Activated T-cell treated with anti-CD3 and anti-CD28 coated beads for 24 hours (primary cell): Measurements from ENCODE around the gene LRRTM4.
"Not testable (repeated sequence)": the region's sequence is repeated elsewhere in the genome, so short reads cannot be mapped to it uniquely, and the experiment has no call there.

Experiments
- DNase-seq: peaks from one replicate; pipeline ENCODE4 v3.0.0-alpha.2; 2020; ENCODE audit warnings: low read depth

Gene LRRTM4

GRCh38 chr2:76861708-76862107 lies 660.5 kb downstream of the LRRTM4 start:
- no peak for DNase-seq

DNA sequence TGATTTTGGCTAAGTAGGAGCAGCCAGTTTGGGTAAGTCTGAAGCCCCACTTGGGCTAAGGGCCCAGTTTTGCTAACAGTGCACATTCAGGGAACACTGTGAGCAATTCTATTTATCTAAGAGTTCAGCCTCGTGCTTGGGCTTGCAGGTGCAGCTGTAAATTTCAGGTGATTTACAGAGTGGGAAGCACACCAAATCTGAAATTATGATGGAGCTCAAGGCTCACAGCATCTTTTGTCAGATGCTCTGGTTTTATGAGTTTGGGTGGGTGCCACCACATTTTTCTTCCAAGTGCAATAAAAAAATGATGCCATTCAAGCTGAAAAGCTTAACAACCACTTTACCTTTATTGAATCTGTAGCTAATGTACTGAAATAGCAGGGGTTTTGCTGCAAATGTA lies 671.2 kb downstream of the LRRTM4 start:
- no peak for DNase-seq

- DNase-seq = no peak
Observed at GRCh38 chr2:76849086-76849485, 673.1 kb downstream of the LRRTM4 start.

DNA sequence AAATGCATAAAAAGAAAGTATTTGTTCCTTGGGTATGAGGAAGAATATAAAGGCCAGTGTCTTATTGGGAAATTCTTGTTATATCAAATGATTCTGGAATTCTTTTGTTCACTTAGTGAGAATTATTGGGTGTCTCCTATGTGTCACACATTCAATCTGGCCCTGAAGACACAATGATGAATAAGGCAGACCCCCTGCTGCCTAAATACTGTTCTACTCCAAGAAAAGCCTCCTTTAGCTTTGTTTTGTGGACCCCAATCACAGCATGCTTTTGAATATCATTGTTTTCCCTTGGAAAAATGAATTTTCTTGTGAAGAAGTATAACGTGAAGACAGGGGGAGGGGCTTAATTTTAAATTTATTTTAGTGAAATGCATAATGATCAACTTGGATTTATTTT lies 682.4 kb downstream of the LRRTM4 start:
- DNase-seq = no peak

- DNase-seq = no peak
Observed at GRCh38 chr2:76829374-76830234, 692.6 kb downstream of the LRRTM4 start.

DNA sequence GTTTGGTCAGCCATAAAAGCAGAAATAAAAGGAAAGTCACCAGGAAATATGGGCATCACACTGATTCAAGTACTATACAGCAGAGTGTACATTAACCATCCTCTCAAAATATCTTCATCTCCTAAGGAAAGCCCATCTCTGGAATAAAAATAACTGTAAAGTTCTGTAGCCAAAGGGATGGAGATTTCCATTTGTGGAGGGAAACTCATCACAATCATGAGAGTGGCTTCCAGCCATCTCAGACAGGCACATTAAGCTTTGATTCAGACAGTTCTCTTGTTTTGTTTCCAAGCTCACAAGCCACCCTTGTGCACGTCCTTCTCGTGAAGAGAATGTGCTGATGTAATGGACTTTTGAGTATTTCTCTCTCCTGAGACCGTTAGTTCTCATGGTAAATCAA lies 695.5 kb downstream of the LRRTM4 start:
- DNase-seq = no peak

GRCh38 chr2:76825140-76825970 lies 696.8 kb downstream of the LRRTM4 start:
- DNase-seq = no peak

GRCh38 chr2:76821731-76822130 lies 700.4 kb downstream of the LRRTM4 start:
- no peak for DNase-seq

DNA sequence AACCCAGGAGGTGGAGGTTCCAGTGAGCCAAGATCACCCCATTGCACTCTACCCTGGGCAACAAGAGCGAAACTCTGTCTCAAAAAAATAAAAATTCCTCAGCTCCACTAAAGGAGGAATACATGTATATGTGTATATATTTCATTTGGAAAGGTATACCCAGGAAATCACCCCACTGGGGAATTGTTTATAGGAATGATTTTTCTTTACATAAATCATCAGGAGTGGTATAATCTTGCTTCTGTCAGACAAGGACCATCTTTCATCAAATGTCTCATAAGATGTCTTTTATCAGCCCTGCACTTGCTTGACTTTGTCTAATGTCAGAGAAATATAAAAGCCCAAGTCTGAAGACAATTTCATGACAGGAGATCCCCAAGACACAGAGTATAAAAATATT lies 709.1 kb downstream of the LRRTM4 start:
- DNase-seq = no peak

- DNase-seq = no peak
Observed at GRCh38 chr2:76812156-76812555, 710.0 kb downstream of the LRRTM4 start.

GRCh38 chr2:76809136-76809535 lies 713.0 kb downstream of the LRRTM4 start:
- no peak for DNase-seq

DNA sequence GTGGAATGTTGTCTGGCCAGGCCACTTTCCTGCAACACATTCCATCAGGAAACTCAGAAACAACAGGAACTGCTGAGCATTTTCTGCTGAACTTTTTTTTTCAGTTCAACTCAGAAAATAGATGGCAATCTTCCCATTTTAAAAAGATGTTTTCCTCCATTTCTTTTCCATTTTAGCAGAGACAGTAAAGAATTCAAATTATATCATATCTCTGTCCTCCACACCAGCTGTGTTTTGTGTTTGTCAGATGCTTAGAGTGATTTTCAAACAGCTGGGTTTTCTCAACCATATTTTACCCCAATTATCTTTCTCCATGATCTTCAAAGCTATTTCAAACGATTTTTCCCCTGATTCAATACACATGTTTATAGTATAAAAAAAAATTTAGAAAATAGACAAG lies 713.4 kb downstream of the LRRTM4 start:
- no peak for DNase-seq

- no peak for DNase-seq
Observed at GRCh38 chr2:76793647-76794334, 728.4 kb downstream of the LRRTM4 start.

- DNase-seq = not testable (repeated sequence)
Observed at GRCh38 chr2:76781313-76781712, 740.9 kb downstream of the LRRTM4 start.

DNA sequence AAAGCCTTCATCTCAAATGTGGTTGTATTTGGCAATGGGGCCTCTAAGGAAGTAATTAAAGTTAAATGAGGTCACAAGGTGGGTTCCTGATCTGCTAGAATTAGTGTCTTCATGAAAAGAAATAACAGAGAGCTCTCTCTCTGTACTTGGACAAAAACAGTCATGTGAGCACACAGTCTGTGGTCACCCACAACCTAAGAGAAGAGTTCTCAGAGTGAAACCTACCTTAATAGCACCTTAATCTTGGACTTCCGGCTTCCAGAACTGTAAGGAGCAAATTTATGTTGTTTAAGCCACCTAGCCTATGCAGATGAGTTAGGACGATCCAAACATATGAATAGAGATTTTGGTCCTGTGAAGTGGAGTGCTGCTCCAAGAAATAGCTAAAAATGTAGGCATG lies 758.9 kb downstream of the LRRTM4 start:
- no peak for DNase-seq

- DNase-seq = no peak
Observed at GRCh38 chr2:76760367-76760704, 761.8 kb downstream of the LRRTM4 start.

GRCh38 chr2:76759634-76760366 lies 762.4 kb downstream of the LRRTM4 start:
- DNase-seq = no peak

GRCh38 chr2:76752506-76752905 lies 769.7 kb downstream of the LRRTM4 start:
- no peak for DNase-seq

GRCh38 chr2:76749858-76750257 lies 772.3 kb downstream of the LRRTM4 start:
- no peak for DNase-seq

DNA sequence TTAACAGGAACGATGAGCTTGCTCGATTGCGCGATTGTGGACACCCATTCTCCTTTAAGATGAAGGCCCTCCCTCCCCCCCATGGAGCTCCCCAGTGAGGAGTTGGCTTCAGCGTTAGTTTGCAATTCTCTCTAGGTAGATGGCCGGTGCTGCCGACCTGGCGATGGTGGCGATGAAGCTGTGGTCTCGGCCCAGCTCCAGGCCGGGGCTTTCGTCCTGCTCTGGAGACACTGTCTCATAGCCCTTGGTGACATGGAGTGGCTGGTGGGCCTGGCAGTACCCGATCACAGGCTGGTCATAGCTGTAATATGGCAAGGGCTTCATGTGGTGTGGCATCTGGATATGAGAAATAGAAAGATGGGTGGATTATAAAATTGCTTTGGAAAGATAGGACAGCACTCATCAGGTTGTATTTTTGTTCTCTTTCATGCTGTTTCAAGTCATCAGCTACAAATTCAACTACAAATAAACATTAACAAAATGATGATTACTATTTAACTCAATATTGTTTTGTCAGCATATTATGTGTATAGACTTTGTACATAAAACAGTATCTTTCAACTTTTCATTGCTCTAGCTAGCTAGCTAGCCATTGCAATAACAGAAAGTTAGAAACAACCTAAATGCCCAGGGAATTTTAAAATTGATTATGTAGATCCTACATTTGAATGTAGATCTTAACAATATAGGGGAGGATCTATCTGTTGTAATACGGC lies 773.4 kb downstream of the LRRTM4 start:
- DNase-seq = no peak

DNA sequence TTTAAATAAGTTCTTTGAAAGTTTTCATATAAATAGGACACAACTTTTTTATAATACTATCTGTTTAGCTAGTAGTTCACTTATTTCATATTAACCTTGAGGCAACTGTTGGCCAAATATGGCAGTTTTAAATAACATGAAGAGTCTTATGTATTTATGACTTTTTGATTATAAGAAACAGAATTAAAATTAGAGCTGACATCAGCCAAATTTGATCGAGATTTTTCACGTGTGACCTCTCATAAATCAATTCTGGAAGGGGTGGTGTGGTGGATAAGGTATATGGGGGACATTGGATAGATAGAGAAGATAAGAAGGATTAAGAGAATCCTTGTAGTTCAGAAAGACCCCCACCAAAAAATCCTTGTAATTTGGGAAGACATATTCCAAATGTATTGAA lies 776.6 kb downstream of the LRRTM4 start:
- DNase-seq = no peak
